Uterus (tissue), 2 donors: Measurements from ENCODE around the gene DPM3.
"Not testable (repeated sequence)": the region's sequence is repeated elsewhere in the genome, so short reads cannot be mapped to it uniquely, and the experiment has no call there.

ENCODE experiments used
- CTCF ChIP-seq, 4 experiments: fragments of 200-600 bp in 2 of 4; fragments of 450-650 bp in 2 of 4; sonication (generic) in 2 of 4; IDR thresholded peaks; one replicate each; pipeline ENCODE4 v1.5.1; 2016 to 2019; ENCODE audit warnings: antibody characterized with exemption in 4 of 4, mild to moderate bottlenecking in 2 of 4, moderate library complexity in 1 of 4
- POLR2A ChIP-seq, 2 donors: fragments of 450-650 bp; IDR thresholded peaks; one replicate each; pipeline ENCODE4 v1.6.1; 2016; ENCODE audit warnings: antibody characterized with exemption in 2 of 2, mild to moderate bottlenecking in 1 of 2, moderate library complexity in 1 of 2

DNA sequence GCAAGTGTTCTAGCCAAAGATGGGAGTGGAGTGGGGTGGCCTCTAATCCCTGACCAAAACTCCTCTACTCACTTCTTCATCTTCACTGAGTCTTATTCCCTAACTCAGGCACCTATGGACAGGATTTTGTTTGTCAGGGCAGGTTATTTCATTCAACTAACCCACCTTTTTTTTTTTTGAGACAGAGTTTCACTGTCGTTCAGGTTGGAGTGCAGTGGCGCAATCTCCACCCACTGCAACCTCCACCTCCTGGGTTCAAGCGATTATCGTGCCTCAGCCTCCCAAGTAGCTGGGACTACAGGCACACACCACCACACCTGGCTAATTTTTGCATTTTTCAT lies 27.7 kb upstream of the DPM3 start:
- TF ChIP-seq CTCF, POLR2A (IDR thresholded peaks at IDR 0.05): not testable (repeated sequence)
